HG03045 (cell line): ENCODE results near the gene SNED1.

Experiments
- ATAC-seq: cut with Tn5 transposase; IDR thresholded peaks from one replicate; pipeline ENCODE4 v1.9.1; 2021; ENCODE audit warnings: mild to moderate bottlenecking, moderate library complexity; ENCODE audit not compliant: unreplicated experiment

SNED1 gene

DNA sequence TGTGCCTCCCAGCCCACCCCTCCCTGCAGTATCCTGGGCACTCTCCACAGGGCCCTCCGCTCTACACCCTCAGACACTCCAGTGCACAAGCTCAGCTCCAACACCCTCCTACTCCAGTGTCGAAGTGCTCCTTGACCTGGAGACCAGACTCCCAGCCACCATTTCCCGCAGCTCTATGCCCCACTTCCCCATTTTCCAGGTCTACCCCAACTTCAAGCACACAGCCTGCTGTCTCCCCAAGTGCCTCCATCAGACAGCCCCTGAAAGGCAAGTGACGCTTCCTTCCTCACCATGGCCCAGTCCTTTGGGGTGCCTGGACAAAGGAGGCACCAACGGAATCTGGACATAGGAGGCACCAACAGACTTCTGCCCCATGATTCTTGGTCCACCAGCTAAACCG, 143.6 kb downstream of the SNED1 start:
- ATAC-seq = no peak

DNA sequence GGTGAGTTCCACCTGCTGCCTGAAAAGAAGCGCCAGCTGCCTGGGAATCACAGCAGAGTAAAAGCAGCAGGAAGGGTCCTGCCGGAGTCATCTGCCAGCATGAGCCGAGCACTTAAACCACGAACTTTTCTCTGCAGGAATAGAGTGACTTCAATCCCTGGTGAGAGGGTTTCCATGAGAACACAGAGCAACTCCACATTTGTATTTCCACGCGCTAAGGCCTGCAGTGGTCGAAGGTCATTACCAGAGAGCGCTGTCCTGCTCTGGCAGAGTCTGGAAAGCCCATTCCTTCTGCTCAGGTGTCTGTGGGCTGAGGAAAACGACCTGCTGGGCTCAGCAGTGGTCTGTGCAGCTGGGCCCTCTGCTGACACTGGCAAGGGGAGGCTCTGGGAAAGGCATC, 144.2 kb downstream of the SNED1 start:
- no peak for ATAC-seq
